ENCODE results near the gene ZSCAN16.

DNA sequence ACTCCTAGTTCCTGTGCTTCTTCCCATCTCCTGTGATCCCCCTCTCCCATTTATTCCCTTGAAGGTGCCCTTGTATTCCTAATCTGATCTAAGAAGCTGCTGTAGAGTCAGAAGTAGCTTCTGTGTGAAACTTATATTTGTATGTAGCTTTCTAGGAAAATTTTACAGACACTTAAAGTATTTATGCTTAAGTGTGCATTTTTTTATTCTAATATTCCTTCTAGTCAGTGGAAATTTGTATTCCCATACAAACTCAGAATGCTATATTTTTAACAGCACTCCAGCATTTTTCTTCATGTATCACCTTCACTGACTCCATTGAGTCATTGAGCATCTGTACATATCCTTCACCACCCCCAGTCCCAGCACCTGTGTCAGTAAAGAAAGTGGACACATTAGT lies 29.9 kb downstream of the ZSCAN16 start:
- TF ChIP-seq, protein P1, sequence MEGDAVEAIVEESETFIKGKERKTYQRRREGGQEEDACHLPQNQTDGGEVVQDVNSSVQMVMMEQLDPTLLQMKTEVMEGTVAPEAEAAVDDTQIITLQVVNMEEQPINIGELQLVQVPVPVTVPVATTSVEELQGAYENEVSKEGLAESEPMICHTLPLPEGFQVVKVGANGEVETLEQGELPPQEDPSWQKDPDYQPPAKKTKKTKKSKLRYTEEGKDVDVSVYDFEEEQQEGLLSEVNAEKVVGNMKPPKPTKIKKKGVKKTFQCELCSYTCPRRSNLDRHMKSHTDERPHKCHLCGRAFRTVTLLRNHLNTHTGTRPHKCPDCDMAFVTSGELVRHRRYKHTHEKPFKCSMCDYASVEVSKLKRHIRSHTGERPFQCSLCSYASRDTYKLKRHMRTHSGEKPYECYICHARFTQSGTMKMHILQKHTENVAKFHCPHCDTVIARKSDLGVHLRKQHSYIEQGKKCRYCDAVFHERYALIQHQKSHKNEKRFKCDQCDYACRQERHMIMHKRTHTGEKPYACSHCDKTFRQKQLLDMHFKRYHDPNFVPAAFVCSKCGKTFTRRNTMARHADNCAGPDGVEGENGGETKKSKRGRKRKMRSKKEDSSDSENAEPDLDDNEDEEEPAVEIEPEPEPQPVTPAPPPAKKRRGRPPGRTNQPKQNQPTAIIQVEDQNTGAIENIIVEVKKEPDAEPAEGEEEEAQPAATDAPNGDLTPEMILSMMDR (IDR thresholded peaks at IDR 0.05 in 8 of 11, conservative IDR thresholded peaks at IDR 0.05 in 3 of 11) = no peak
- TF ChIP-seq POLR2A (IDR thresholded peaks at IDR 0.05) = no peak
- no peak for TF ChIP-seq POLR2AphosphoS5 (IDR thresholded peaks at IDR 0.05)

All from spleen (tissue), 7 donors.